ENCODE measurements around the gene SLC24A3. TPM values are rescaled to one million over a fixed set of nuclear protein-coding genes. Genes with fewer than 3 reads are reported as not detected.

The SLC24A3 gene
- total and polyA plus RNA-seq, 7 donors: 0.92 to 20.8 (median 13.5) TPM

DNA sequence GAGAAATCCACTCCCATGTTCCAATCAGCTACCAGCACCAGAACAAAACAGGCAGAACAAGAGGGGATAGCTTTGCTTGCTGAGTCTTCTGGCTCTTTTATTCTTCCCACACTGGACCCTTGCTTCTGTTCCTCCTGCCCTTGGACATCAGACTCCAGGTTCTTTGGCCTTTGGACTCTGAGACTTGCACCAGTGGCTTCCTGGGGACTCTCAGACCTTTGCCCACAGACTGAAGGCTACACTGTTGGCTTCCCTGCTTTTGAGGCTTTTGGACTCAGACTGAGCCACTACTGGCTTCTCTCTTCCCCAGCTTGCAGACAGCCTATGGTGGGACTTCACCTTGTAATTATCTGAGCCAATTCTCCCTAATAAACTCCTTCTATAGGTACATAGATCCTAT, 403.2 kb downstream of the SLC24A3 start:
- Histone ChIP-seq H3K4me1 (no peaks in the 10 kb centered on the region), H3K27me3 (no peaks in the 10 kb centered on the region), H3K4me3 (no peak overlapping the region), H3K27ac (no peak overlapping the region), H3K9me3 (no peaks in the 10 kb centered on the region), H3K36me3 (no peaks in the 10 kb centered on the region)
- intact Hi-C loops (cut with DNase I): no loop called here
- DNase-seq: no peak
- TF ChIP-seq, protein P1, sequence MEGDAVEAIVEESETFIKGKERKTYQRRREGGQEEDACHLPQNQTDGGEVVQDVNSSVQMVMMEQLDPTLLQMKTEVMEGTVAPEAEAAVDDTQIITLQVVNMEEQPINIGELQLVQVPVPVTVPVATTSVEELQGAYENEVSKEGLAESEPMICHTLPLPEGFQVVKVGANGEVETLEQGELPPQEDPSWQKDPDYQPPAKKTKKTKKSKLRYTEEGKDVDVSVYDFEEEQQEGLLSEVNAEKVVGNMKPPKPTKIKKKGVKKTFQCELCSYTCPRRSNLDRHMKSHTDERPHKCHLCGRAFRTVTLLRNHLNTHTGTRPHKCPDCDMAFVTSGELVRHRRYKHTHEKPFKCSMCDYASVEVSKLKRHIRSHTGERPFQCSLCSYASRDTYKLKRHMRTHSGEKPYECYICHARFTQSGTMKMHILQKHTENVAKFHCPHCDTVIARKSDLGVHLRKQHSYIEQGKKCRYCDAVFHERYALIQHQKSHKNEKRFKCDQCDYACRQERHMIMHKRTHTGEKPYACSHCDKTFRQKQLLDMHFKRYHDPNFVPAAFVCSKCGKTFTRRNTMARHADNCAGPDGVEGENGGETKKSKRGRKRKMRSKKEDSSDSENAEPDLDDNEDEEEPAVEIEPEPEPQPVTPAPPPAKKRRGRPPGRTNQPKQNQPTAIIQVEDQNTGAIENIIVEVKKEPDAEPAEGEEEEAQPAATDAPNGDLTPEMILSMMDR (IDR thresholded peaks at IDR 0.05): no peak
- TF ChIP-seq POLR2A (IDR thresholded peaks at IDR 0.05): no peak

DNA sequence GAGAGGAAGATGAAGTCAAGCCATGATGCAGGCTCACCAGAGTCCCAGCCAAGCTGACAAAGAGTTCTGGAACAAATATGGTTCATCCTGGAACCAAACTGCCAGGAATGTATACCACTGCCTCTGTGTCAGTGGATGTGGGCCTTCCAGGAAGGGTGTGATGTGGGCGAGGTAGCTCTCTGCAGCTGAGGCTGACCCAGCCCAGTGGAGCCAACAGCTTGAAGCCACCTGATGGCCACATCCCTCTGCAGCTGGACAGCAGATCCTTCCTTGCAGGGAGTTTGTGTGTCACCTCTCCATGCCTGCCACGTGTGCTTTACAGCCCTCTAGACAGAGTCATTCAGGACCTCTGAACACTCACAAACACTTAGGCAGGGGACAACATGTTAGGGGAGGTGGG, 403.6 kb downstream of the SLC24A3 start:
- no peaks in the 10 kb centered on the region for H3K4me1 ChIP-seq
- no peaks in the 10 kb centered on the region for H3K9me3 ChIP-seq
- no peak overlapping the region for H3K27ac ChIP-seq
- no peak for TF ChIP-seq POLR2A (IDR thresholded peaks at IDR 0.05)
- TF ChIP-seq POLR2AphosphoS5 (IDR thresholded peaks at IDR 0.05): no peak
- TF ChIP-seq, protein P1 (IDR thresholded peaks at IDR 0.05): no peak
- no peak for TF ChIP-seq EP300 (IDR thresholded peaks at IDR 0.05)
- no peak for DNase-seq
- intact Hi-C loops (cut with DNase I): no loop called here
- no peaks in the 10 kb centered on the region for H3K36me3 ChIP-seq
- 76 to 80% methylated on average over 2 of the region's 2 CpGs for WGBS, 2 donors
- no peaks in the 10 kb centered on the region for H3K27me3 ChIP-seq
- no peak overlapping the region for H3K4me3 ChIP-seq

DNA sequence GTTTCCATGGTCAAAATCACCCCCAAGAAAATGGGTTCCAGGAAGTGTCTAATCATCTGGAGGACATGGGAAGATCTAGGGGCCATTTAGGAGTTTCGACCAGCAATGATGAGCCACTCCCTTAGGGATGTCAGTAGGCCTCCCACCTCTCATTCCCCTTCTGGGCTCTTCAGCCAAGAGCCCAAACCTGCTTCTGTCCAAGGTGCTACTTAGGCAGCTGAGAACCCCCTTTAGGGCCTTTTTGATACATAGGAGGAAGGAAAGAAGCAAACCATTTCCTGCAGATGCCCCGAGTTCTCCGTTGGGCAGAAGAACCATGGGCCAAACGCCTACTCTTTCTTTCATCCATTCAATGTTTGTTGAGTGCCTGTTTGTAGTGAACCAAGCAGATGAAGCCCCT, 404.2 kb downstream of the SLC24A3 start:
- no peak overlapping the region for H3K27ac ChIP-seq
- 56 to 91% methylated on average over 4 of the region's 4 CpGs for WGBS, 2 donors
- no peaks in the 10 kb centered on the region for H3K36me3 ChIP-seq
- TF ChIP-seq POLR2AphosphoS5 (IDR thresholded peaks at IDR 0.05) (no peak), POLR2A (IDR thresholded peaks at IDR 0.05) (no peak), EP300 (IDR thresholded peaks at IDR 0.05) (no peak)
- TF ChIP-seq, protein P1 (IDR thresholded peaks at IDR 0.05): no peak
- H3K9me3 ChIP-seq: no peaks in the 10 kb centered on the region
- no peak overlapping the region for H3K4me3 ChIP-seq
- DNase-seq: no peak
- no peaks in the 10 kb centered on the region for H3K27me3 ChIP-seq
- intact Hi-C loops (cut with DNase I): no loop called here
- H3K4me1 ChIP-seq: no peaks in the 10 kb centered on the region

DNA sequence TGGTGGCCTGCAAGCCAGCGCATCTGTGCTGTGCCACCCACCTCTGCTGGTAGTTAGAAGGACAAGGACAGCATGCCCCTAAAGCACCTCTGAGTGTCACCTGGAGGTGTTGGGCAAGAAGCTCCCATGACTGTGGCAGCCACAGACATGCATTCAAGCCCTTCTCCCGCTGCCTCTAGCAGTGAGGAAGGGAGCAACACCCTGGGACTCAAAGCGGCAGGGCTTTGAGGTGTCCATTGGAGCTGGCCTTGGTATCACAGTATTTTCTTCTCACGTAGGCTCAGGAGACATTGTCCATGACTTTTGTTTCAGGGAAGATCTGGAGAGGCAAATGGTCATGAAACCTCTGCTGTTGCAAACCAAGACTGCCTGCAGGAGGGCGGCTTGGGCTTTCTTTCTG, 404.8 kb downstream of the SLC24A3 start:
- H3K36me3 ChIP-seq: no peaks in the 10 kb centered on the region
- no peaks in the 10 kb centered on the region for H3K9me3 ChIP-seq
- H3K4me3 ChIP-seq: no peak overlapping the region
- TF ChIP-seq EP300 (IDR thresholded peaks at IDR 0.05) (no peak), POLR2A (IDR thresholded peaks at IDR 0.05) (no peak), POLR2AphosphoS5 (IDR thresholded peaks at IDR 0.05) (no peak)
- TF ChIP-seq, protein P1 (IDR thresholded peaks at IDR 0.05): no peak
- intact Hi-C loops (cut with DNase I): no loop called here
- H3K4me1 ChIP-seq: no peaks in the 10 kb centered on the region
- DNase-seq: no peak
- no peak overlapping the region for H3K27ac ChIP-seq
- WGBS, 2 donors: 95 to 96% methylated on average over 5 of the region's 5 CpGs
- H3K27me3 ChIP-seq: no peaks in the 10 kb centered on the region

DNA sequence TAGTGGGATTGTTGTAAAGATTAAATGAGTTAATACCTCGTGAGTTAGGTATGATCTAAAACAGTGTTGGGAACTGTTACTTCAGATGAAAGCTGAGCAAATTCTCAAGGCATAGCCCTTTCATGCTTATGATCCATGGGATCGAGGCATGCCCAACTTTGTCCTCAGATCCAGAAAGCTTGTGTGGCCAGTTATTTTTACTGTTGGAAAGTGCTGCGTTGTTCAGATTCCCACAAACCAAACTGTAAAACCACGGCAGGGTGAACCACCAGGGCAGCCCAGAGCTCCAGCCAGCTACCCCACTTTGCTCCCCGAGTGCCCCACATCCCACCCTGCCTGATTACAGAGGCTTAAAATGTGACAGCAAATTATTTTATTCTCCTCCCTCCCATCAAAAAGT, 406.3 kb downstream of the SLC24A3 start:
- H3K4me1 ChIP-seq: no peaks in the 10 kb centered on the region
- no peaks in the 10 kb centered on the region for H3K27me3 ChIP-seq
- intact Hi-C loops (cut with DNase I): no loop called here
- H3K4me3 ChIP-seq: no peak overlapping the region
- DNase-seq: no peak
- H3K36me3 ChIP-seq: no peaks in the 10 kb centered on the region
- WGBS, 2 donors: 84 to 88% methylated on average over 5 of the region's 5 CpGs
- TF ChIP-seq, protein P1 (IDR thresholded peaks at IDR 0.05): no peak
- no peak for TF ChIP-seq POLR2A (IDR thresholded peaks at IDR 0.05)
- TF ChIP-seq POLR2AphosphoS5 (IDR thresholded peaks at IDR 0.05): no peak
- no peak for TF ChIP-seq EP300 (IDR thresholded peaks at IDR 0.05)
- H3K27ac ChIP-seq: no peak overlapping the region
- no peaks in the 10 kb centered on the region for H3K9me3 ChIP-seq

Measured in sigmoid colon (tissue), 7 donors.